HepG2 (cell line): ENCODE data around the gene SLC39A10. TPM values are rescaled to one million over a fixed set of nuclear protein-coding genes. Genes with fewer than 3 reads are reported as not detected.

Experiments used
- ATAC-seq: fragments of 200-7000 bp; cut with Tn5 transposase; 3 replicates; pipeline ENCODE4 v1.9.1; 2020; ENCODE audit warnings: mild to moderate bottlenecking, moderate library complexity
- BruUV-seq: library from RNA; stranded (reverse); fragments of 400-500 nt; replicated peaks from 2 replicates; lab custom pipeline; 2021; lab: Mats Ljungman, UMichigan
- CTCF ChIA-PET: fragments of 300-600 bp; formaldehyde crosslinking; extraction: SDS; loops from one replicate; lab custom pipeline; 2021; ENCODE audit warnings: low total read pairs, inconsistent platforms, low intra/inter-chr PET ratio; lab: Yijun Ruan, JAX
- POLR2A ChIA-PET: fragments of 350-600 bp; sonication (Branson Sonifier 250); formaldehyde crosslinking; loops from one replicate; lab custom pipeline; 2020; ENCODE audit warnings: antibody characterized with exemption, inconsistent platforms; lab: Yijun Ruan, JAX
- DNase-seq: peaks from one replicate; pipeline ENCODE4 v3.0.0-alpha.2; 2015; ENCODE audit warnings: low spot score
- FAIRE-seq: peaks from 3 replicates; lab custom pipeline; 2011; peaks lifted over from hg19 to GRCh38; lab: Jason Lieb, UNC
- H2AFZ ChIP-seq: one replicate; pipeline ENCODE4 v1.6.1; 2011; ENCODE audit warnings: low read length, inconsistent platforms
- H3K27ac ChIP-seq: fragments of 300-600 bp; 3 replicates; pipeline ENCODE4 v1.8.0; 2011; ENCODE audit warnings: mixed run types, mild to moderate bottlenecking, mixed read lengths, low read length, inconsistent platforms; ENCODE audit not compliant: insufficient read depth; ENCODE audit errors: extremely low read length
- H3K27me3 ChIP-seq, 2 experiments: fragments of 200-600 bp in 1 of 2; 2 replicates in 1 of 2; 3 replicates in 1 of 2; pipeline versions ENCODE4 v1.6.0 to v1.8.0; 2011; ENCODE audit warnings: low read length in 2 of 2, mild to moderate bottlenecking in 2 of 2, moderate library complexity in 2 of 2, inconsistent platforms in 1 of 2; ENCODE audit not compliant: insufficient read depth in 2 of 2, control insufficient read depth in 1 of 2
- H3K36me3 ChIP-seq, 2 experiments: fragments of 200-600 bp in 1 of 2; replicated peaks in 1 of 2; 2 replicates in 1 of 2; 3 replicates in 1 of 2; pipeline versions ENCODE4 v1.5.1 to v1.8.0; 2011; ENCODE audit warnings: low read length in 2 of 2, inconsistent platforms in 1 of 2; ENCODE audit not compliant: insufficient read depth in 2 of 2, control insufficient read depth in 1 of 2
- H3K4me1 ChIP-seq: 2 replicates; pipeline ENCODE4 v1.5.1; 2012; ENCODE audit warnings: low read length, inconsistent platforms; ENCODE audit not compliant: insufficient read depth
- H3K4me2 ChIP-seq: 2 replicates; pipeline ENCODE4 v1.6.0; 2011; ENCODE audit warnings: low read depth, low read length, inconsistent platforms
- H3K4me3 ChIP-seq, 3 experiments: fragments of 200-600 bp in 1 of 3; sonication (generic), shearing (Covaris generic) in 1 of 3; replicated peaks in 1 of 3; 2 replicates each; pipeline ENCODE4 v1.5.1; 2011 to 2016; ENCODE audit warnings: low read length in 3 of 3, inconsistent platforms in 2 of 3, low read depth in 2 of 3, mild to moderate bottlenecking in 2 of 3, control low read depth in 1 of 3, mixed read lengths in 1 of 3; ENCODE audit not compliant: insufficient read depth in 1 of 3
- H3K79me2 ChIP-seq: one replicate; pipeline ENCODE4 v1.6.1; 2011; ENCODE audit warnings: low read length, inconsistent platforms; ENCODE audit not compliant: insufficient read depth
- H3K9ac ChIP-seq: 2 replicates; pipeline ENCODE4 v1.6.0; 2011; ENCODE audit warnings: mild to moderate bottlenecking, low read depth, low read length, inconsistent platforms; ENCODE audit not compliant: insufficient read depth
- H3K9me3 ChIP-seq: 2 replicates; pipeline ENCODE4 v1.5.1; 2012; ENCODE audit warnings: mild to moderate bottlenecking, low read length
- H4K20me1 ChIP-seq: 2 replicates; pipeline ENCODE4 v1.6.0; 2011; ENCODE audit warnings: inconsistent platforms, mild to moderate bottlenecking, low read length, moderate library complexity; ENCODE audit not compliant: insufficient read depth
- HOXA5 ChIP-seq: sonication (generic); formaldehyde crosslinking; IDR thresholded peaks from 2 replicates; pipeline ENCODE4 v1.4.0; 2020; ENCODE audit warnings: missing genetic modification reagents
- JUND ChIP-seq: sonication (generic); formaldehyde crosslinking; IDR thresholded peaks from 2 replicates; pipeline ENCODE4 v1.8.0; 2022; ENCODE audit warnings: mild to moderate bottlenecking, missing genetic modification reagents
- NCOR1 ChIP-seq: fragments of 200-600 bp; sonication (generic); IDR thresholded peaks from 2 replicates; pipeline ENCODE4 v1.7.0; 2017; ENCODE audit warnings: antibody characterized with exemption, low read length, borderline replicate concordance
- NFYC ChIP-seq: IDR thresholded peaks from 2 replicates; pipeline ENCODE4 v1.6.1; 2016; ENCODE audit warnings: missing genetic modification reagents, missing compliant biosample characterization
- PHF5A ChIP-seq: IDR thresholded peaks from one replicate; pipeline ENCODE4 v1.6.1; 2018; ENCODE audit warnings: low read depth, missing genetic modification reagents; ENCODE audit not compliant: unreplicated experiment
- REL ChIP-seq: sonication (generic); formaldehyde crosslinking; conservative IDR thresholded peaks from 2 replicates; pipeline ENCODE4 v1.8.0; 2022; ENCODE audit warnings: mild to moderate bottlenecking, missing genetic modification reagents, moderate library complexity
- ZFP36L1 ChIP-seq: sonication (generic); formaldehyde crosslinking; IDR thresholded peaks from 2 replicates; pipeline ENCODE4 v1.8.0; 2022; ENCODE audit warnings: mild to moderate bottlenecking, missing genetic modification reagents, moderate library complexity
- ZFP36L2 ChIP-seq: sonication (generic); formaldehyde crosslinking; IDR thresholded peaks from 2 replicates; pipeline ENCODE4 v1.4.0; 2020; ENCODE audit warnings: missing genetic modification reagents
- ZFYVE20 ChIP-seq: sonication (generic); formaldehyde crosslinking; IDR thresholded peaks from 2 replicates; pipeline ENCODE4 v1.8.0; 2023; ENCODE audit warnings: low read depth, mild to moderate bottlenecking, moderate library complexity, missing genetic modification reagents, borderline replicate concordance
- ZNF180 ChIP-seq: sonication (generic); formaldehyde crosslinking; IDR thresholded peaks from 2 replicates; pipeline ENCODE4 v1.4.0; 2020; ENCODE audit warnings: low read depth, missing genetic modification reagents, borderline replicate concordance
- ZNF274 ChIP-seq: sonication (generic); formaldehyde crosslinking; IDR thresholded peaks from 2 replicates; pipeline ENCODE4 v1.5.1; 2020; ENCODE audit warnings: mild to moderate bottlenecking, missing genetic modification reagents
- ZNF382 ChIP-seq: sonication (generic); formaldehyde crosslinking; IDR thresholded peaks from 2 replicates; pipeline ENCODE4 v1.5.0; 2020; ENCODE audit warnings: missing genetic modification reagents, mild to moderate bottlenecking, borderline replicate concordance
- ZNF605 ChIP-seq: sonication (generic); formaldehyde crosslinking; IDR thresholded peaks from 2 replicates; pipeline ENCODE4 v1.8.0; 2022; ENCODE audit warnings: mild to moderate bottlenecking, missing genetic modification reagents
- WGBS: methylation state at CpG from one replicate; pipeline ENCODE4 v1.1.6; 2017; ENCODE audit warnings: low lambda C conversion rate; 5-methylcytosine and 5-hydroxymethylcytosine counted together
- in situ Hi-C: cut with HindIII; loops from 2 replicates; pipeline ENCODE4 v1.10.0; 2017; ENCODE audit warnings: low pct_unique_long_range_greater_than_20kb; ENCODE audit not compliant: extremely low pct_ligation_motif_present
- intact Hi-C: fragments of 100-400 bp; cut with micrococcal nuclease; formaldehyde crosslinking; loops from one replicate; pipeline ENCODE4 v1.10.0; 2022; ENCODE audit not compliant: unreplicated experiment
- polyA plus RNA-seq, 8 experiments: library from polyadenylated mRNA; depleted of rRNA in 3 of 8; stranded (reverse) in 7 of 8; unstranded in 1 of 8; fragments of >200 nt; fragmentation: Illumina TruSeq in 4 of 8; extraction: Trizol in 4 of 8; gene quantifications; 2 replicates each; pipeline versions ENCODE4 v1.2.1 to v1.2.3, GENCODE V29; 2011 to 2016; ENCODE audit warnings: low read depth in 4 of 8, missing spikeins in 1 of 8, mixed read lengths in 1 of 8; ENCODE audit not compliant: insufficient read depth in 1 of 8
- total RNA-seq, 5 experiments: library from RNA; depleted of rRNA; stranded (reverse); fragments of >200 nt; fragmentation: Illumina TruSeq; extraction: Trizol; gene quantifications; 2 replicates each; pipeline ENCODE4 v1.2.3, GENCODE V29; 2016; ENCODE audit warnings: low read depth in 1 of 5
- TF ChIP-seq, protein P1 (sequence below): sonication (generic); formaldehyde crosslinking; IDR thresholded peaks from 2 replicates; pipeline ENCODE4 v1.5.1; 2020; ENCODE audit warnings: missing genetic modification reagents, mild to moderate bottlenecking, borderline replicate concordance

SLC39A10 gene
- total and polyA plus RNA-seq, 2 of the 13 experiments (the other 11 are each of a cell fraction or from before 2014, with no cell fraction given): 13.2 to 21.0 TPM

DNA sequence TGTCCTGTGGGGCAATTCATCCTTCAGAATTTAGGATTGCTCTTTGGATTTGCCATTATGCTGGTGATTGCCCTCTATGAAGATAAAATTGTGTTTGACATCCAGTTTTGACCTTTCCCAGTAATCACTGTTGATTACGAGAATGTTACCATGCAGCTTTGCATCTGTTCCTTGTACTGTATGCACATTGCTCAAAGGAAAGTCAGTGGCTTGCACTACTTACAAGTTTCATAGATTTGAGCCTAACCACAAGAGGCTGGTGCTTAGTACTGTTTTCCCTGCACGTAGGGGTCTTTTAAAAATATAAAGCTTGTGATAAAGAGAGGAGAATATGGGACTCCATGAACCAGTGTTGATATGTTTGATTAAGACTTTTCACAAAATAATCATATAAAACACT, 77.9 kb downstream of the SLC39A10 start (continued):
- TF ChIP-seq ZFP36L1 (CRISPR knock-in tag) (no peak), PHF5A (CRISPR knock-in tag) (no peak), ZFYVE20 (CRISPR knock-in tag) (no peak), REL (no peak), NFYC (CRISPR knock-in tag) (no peak), ZNF382 (CRISPR knock-in tag) (no peak), ZFP36L2 (CRISPR knock-in tag) (no peak)
- TF ChIP-seq, protein P1, sequence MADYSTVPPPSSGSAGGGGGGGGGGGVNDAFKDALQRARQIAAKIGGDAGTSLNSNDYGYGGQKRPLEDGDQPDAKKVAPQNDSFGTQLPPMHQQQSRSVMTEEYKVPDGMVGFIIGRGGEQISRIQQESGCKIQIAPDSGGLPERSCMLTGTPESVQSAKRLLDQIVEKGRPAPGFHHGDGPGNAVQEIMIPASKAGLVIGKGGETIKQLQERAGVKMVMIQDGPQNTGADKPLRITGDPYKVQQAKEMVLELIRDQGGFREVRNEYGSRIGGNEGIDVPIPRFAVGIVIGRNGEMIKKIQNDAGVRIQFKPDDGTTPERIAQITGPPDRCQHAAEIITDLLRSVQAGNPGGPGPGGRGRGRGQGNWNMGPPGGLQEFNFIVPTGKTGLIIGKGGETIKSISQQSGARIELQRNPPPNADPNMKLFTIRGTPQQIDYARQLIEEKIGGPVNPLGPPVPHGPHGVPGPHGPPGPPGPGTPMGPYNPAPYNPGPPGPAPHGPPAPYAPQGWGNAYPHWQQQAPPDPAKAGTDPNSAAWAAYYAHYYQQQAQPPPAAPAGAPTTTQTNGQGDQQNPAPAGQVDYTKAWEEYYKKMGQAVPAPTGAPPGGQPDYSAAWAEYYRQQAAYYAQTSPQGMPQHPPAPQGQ (CRISPR knock-in tag): no peak

DNA sequence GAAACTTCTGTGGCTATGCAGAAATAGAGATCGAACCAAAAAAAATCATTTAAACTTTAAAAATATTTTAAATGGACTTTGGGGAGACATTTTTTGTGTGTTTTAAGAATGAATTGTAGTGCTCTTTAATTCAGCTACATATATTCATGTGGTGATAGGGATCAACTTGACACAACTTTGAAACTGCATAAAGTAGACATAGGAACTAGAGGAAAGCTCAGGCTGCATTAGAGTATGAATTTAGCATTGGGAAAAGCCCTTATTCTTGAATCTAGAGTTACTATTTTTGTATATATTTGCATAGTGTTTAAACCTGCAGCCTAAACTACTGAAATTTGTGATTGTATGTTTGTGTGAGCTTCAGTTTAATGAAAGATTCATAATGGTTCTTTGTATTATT, 78.3 kb downstream of the SLC39A10 start:
- in situ Hi-C loops (no loop called here), intact Hi-C loops (no loop called here)
- H4K20me1 ChIP-seq: no peaks in the 10 kb centered on the region
- no peak overlapping the region for H2AFZ ChIP-seq
- no peak overlapping the region for H3K4me2 ChIP-seq
- FAIRE-seq (no peak), ATAC-seq (no peak), DNase-seq (no peak)
- 88% methylated on average over 1 of the region's 1 CpG for WGBS
- ChIA-PET CTCF (no interaction called here), POLR2A (no interaction called here)
- H3K27me3 ChIP-seq: no peaks in the 10 kb centered on the region
- H3K27ac ChIP-seq: no peak overlapping the region
- H3K4me1 ChIP-seq: no peaks in the 10 kb centered on the region
- H3K79me2 ChIP-seq: no peaks in the 10 kb centered on the region
- TF ChIP-seq ZNF274 (CRISPR knock-in tag): no peak
- no peak for TF ChIP-seq ZNF180 (CRISPR knock-in tag)
- TF ChIP-seq NCOR1: no peak
- TF ChIP-seq HOXA5 (CRISPR knock-in tag): no peak
- TF ChIP-seq JUND (CRISPR knock-in tag): no peak
- TF ChIP-seq ZNF605 (CRISPR knock-in tag): no peak
- no peak overlapping the region for H3K9ac ChIP-seq
- H3K4me3 ChIP-seq: no peak overlapping the region
- BruUV-seq: no TSS peak
- no peaks in the 10 kb centered on the region for H3K9me3 ChIP-seq
- H3K36me3 ChIP-seq: peaks cover 2 to 3% of the 10 kb centered on the region in 2 experiments; a peak in 3 of 5 replicates
